CD4-positive, CD25-positive, alpha-beta regulatory T cell (primary cell): ENCODE results near the gene FNDC11. TPM values are rescaled to one million over a fixed set of nuclear protein-coding genes. Genes with fewer than 3 reads are reported as not detected.
"Not testable (repeated sequence)": the region's sequence is repeated elsewhere in the genome, so short reads cannot be mapped to it uniquely, and the experiment has no call there.

ENCODE experiments used
- ATAC-seq, 2 donors: fragments of 150-1000 bp; cut with Tn5 transposase; one replicate each; pipeline ENCODE4 v1.10.0; 2021; ENCODE audit warnings: low read depth in 2 of 2, moderate number of reproducible peaks in 2 of 2, moderate library complexity in 1 of 2
- DNase-seq, 3 donors: peaks; one replicate each; pipeline versions ENCODE4 v3.0.0 to v3.0.0-alpha.2; 2012 to 2022; ENCODE audit warnings: mixed read lengths in 1 of 3
- H3K27ac ChIP-seq: one replicate; pipeline ENCODE4 v1.7.0; 2013; ENCODE audit warnings: mild to moderate bottlenecking, low read length; ENCODE audit not compliant: insufficient read depth, poor library complexity, severe bottlenecking
- H3K27me3 ChIP-seq: one replicate; pipeline ENCODE4 v1.7.0; 2013; ENCODE audit warnings: low read length; ENCODE audit not compliant: control insufficient read depth, insufficient read depth
- H3K36me3 ChIP-seq: one replicate; pipeline ENCODE4 v1.7.0; 2013; ENCODE audit warnings: mild to moderate bottlenecking, low read length, moderate library complexity; ENCODE audit not compliant: control insufficient read depth, insufficient read depth
- H3K4me1 ChIP-seq: 2 replicates; pipeline ENCODE4 v1.7.0; 2013; ENCODE audit warnings: mild to moderate bottlenecking, low read length; ENCODE audit not compliant: insufficient read depth, control insufficient read depth, poor library complexity, severe bottlenecking
- H3K4me3 ChIP-seq: one replicate; pipeline ENCODE4 v1.7.0; 2013; ENCODE audit warnings: low read depth, mild to moderate bottlenecking, low read length, moderate library complexity
- H3K9me3 ChIP-seq, 2 experiments: 1 replicate in 1 of 2; 2 replicates in 1 of 2; pipeline ENCODE4 v1.7.0; 2013; ENCODE audit warnings: low read length in 2 of 2, mild to moderate bottlenecking in 1 of 2, moderate library complexity in 1 of 2; ENCODE audit not compliant: control insufficient read depth in 2 of 2
- H3K27ac Mint-ChIP-seq, 3 donors: one replicate each; pipeline ENCODE4 v1.8.0; 2020 to 2022; ENCODE audit warnings: mild to moderate bottlenecking in 3 of 3, mixed read lengths in 3 of 3, moderate library complexity in 2 of 3
- H3K27me3 Mint-ChIP-seq: one replicate; pipeline ENCODE4 v1.8.0; 2022; ENCODE audit warnings: mild to moderate bottlenecking, mixed read lengths
- H3K36me3 Mint-ChIP-seq: one replicate; pipeline ENCODE4 v1.8.0; 2020; ENCODE audit warnings: mixed read lengths
- H3K4me1 Mint-ChIP-seq, 4 donors: one replicate each; pipeline ENCODE4 v1.8.0; 2020 to 2022; ENCODE audit warnings: mixed read lengths in 4 of 4, mild to moderate bottlenecking in 1 of 4
- H3K4me3 Mint-ChIP-seq, 4 donors: one replicate each; pipeline ENCODE4 v1.8.0; 2020 to 2022; ENCODE audit warnings: mild to moderate bottlenecking in 4 of 4, mixed read lengths in 4 of 4, moderate library complexity in 3 of 4
- H3K9me3 Mint-ChIP-seq, 7 donors: one replicate each; pipeline ENCODE4 v1.8.0; 2020 to 2022; ENCODE audit warnings: mixed read lengths in 7 of 7, mild to moderate bottlenecking in 3 of 7, moderate library complexity in 2 of 7
- polyA plus RNA-seq, 4 donors: library from polyadenylated mRNA; unstranded; fragments of 300-500 nt; fragmentation: Illumina TruSeq; gene quantifications; one replicate each; pipeline ENCODE4 v1.2.3, GENCODE V29; 2021
- total RNA-seq: library from RNA; stranded (reverse); gene quantifications from one replicate; pipeline ENCODE4 v1.2.3, GENCODE V29; 2022

Gene FNDC11
- total and polyA plus RNA-seq, 5 donors from 2014 or later = 0.07 to 1.5 (median 0.18) TPM

DNA sequence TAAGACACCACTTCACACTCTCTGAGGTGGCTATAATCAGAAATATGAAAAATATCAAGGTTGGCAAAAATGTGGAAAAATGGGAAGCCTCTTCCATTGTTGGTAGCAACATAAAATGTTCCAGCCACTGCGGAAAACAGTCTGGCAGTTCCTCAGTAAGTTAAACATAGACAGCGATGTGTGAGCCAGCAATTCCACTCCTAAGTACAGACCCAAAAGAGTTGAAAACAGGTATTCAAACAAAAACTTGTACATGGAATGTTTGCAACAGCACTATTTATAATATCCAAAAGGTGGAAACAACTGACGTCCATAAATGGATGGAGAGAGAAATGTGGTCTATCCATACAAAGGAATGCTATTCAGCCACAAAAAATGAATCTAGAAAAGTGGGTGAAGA, 40.8 kb upstream of the FNDC11 start:
- Histone ChIP-seq H3K4me3 (no peak overlapping the region), H3K36me3 (no peaks in the 10 kb centered on the region), H3K27me3 (peaks cover 4% of the 10 kb centered on the region), H3K27ac (no peak overlapping the region), H3K4me1 (no peaks in the 10 kb centered on the region), H3K9me3 (peaks cover 0 to 3% of the 10 kb centered on the region in 2 experiments)
- H3K27me3 Mint-ChIP-seq = peaks cover 6% of the 10 kb centered on the region
- peak overlapping the region in 1 of 3 donors; percentile 53 for H3K27ac Mint-ChIP-seq
- no peak for DNase-seq
- ATAC-seq = no peak
- peaks cover 0 to 4% (median 0%) of the 10 kb centered on the region in 4 donors for H3K4me1 Mint-ChIP-seq
- peaks cover 0 to 9% (median 3%) of the 10 kb centered on the region in 7 donors for H3K9me3 Mint-ChIP-seq
- peak overlapping the region in 1 of 4 donors; percentile 48 for H3K4me3 Mint-ChIP-seq
- no peaks in the 10 kb centered on the region for H3K36me3 Mint-ChIP-seq

DNA sequence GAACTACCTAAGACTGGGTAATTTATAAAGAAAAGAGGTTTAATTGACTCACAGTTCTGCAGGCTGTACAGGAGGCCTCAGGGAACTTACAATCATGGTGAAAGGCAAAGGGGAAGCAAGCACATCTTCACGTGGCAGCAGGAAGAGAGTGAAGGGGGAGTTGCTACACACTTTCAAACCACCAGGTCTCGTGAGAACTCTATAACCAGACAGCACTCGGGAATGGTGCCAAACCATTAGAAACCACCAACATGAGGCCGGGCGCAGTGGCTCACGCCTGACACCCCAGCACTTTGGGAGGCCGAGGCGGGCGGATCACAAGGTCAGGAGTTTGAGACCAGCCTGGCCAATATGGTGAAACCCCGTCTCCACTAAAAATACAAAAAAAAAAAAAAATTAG, 39.4 kb upstream of the FNDC11 start:
- ATAC-seq, H3K9me3 Mint-ChIP-seq, H3K27ac ChIP-seq, H3K4me1 Mint-ChIP-seq, DNase-seq, H3K36me3 Mint-ChIP-seq, H3K36me3 ChIP-seq, H3K4me3 ChIP-seq, H3K27ac Mint-ChIP-seq, H3K9me3 ChIP-seq, H3K27me3 ChIP-seq, H3K4me1 ChIP-seq, H3K27me3 Mint-ChIP-seq: not testable (repeated sequence)
- peak overlapping the region in 2 of 4 donors; percentile 38 to 62 for H3K4me3 Mint-ChIP-seq

DNA sequence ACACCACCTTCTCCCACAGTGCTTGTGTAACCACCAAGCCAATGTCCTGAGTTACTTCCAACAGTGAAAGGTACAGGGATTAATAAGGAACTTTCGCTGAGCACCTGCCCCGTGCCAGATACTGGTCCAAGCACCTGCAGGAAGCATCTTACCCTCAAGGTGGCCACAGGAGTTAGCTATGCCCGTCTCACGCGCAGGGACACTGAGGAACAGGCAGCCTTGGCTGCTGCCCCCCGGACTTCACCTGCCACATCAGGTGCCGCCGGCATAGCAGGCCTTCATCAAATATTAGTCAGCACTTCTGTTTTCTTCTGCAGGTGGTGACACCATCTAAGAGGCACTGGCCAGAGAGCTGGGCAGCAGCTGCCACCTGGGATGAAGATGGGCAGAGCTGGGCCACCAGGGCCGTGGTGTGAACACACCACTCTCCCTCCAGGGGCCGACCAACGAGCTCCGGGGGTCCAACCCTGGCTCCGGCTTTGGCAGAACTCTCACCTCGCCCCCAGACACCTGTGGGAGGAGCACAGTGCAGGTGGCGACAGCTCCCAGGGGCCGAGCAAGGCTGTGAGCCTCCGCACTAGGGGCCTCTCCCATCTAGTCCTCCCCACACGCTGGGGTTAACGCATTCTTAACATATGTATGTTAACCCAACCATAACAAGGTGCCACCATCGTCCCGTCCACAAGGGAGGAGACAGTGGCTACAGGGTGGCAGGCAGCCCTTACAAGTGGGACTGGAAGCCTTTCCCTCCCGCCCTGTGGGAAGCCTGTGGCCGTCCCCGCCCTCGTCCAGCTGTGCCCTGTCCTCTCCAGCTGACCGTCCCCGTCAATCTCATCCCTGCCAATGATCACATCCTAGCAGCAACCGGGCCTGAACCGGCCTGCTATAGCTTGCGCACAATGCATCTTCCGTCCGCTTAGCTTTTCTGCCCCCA, 36.3 kb upstream of the FNDC11 start:
- peak overlapping the region; percentile 46 to 83 (median 76) for H3K4me3 Mint-ChIP-seq
- no peak overlapping the region for H3K27ac Mint-ChIP-seq
- H3K4me1 Mint-ChIP-seq = peaks cover 0 to 15% (median 2%) of the 10 kb centered on the region in 4 donors
- DNase-seq (no peak), ATAC-seq (no peak)
- peaks cover 2% of the 10 kb centered on the region for H3K36me3 Mint-ChIP-seq
- Histone ChIP-seq H3K27me3 (peaks cover 4% of the 10 kb centered on the region), H3K4me1 (peaks cover 22% of the 10 kb centered on the region), H3K4me3 (no peak overlapping the region), H3K36me3 (no peaks in the 10 kb centered on the region), H3K9me3 (peaks cover 0 to 3% of the 10 kb centered on the region in 2 experiments), H3K27ac (no peak overlapping the region)
- peaks cover 0 to 7% (median 4%) of the 10 kb centered on the region in 7 donors for H3K9me3 Mint-ChIP-seq
- peaks cover 6% of the 10 kb centered on the region for H3K27me3 Mint-ChIP-seq

DNA sequence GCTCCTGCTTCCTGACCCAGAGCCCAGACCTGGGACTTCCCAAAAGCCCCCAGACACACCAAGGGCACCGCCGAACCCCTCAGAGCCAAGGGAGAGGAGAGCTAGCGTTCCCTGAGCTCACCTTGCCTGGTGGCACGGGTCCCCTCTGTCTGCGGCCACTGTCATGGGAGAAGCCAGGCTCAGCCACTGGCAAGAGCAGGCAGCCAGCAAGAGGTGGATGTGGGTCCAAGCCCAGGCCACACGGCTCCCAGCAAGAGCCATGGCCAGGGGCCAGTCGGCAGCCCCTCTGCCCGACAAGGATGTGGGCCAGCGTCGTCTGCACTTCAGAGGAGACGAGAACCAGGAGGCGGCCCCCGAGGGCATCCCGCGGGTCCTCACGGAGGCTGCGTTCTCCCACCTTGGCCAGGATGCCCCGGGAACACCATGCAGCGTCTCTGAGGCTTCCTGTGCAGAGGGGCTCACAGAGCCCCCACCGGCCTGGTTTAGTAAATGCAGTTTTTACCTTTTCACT, 35.6 kb upstream of the FNDC11 start:
- H3K27me3 Mint-ChIP-seq = peaks cover 6% of the 10 kb centered on the region
- Histone ChIP-seq H3K4me1 (peaks cover 24% of the 10 kb centered on the region), H3K4me3 (no peak overlapping the region), H3K27ac (no peak overlapping the region), H3K9me3 (peaks cover 0 to 3% of the 10 kb centered on the region in 2 experiments), H3K36me3 (peaks cover 5% of the 10 kb centered on the region), H3K27me3 (peaks cover under 1% of the 10 kb centered on the region)
- H3K4me1 Mint-ChIP-seq = peaks cover 0 to 18% (median 2%) of the 10 kb centered on the region in 4 donors
- H3K36me3 Mint-ChIP-seq = peaks cover 3% of the 10 kb centered on the region
- H3K27ac Mint-ChIP-seq = no peak overlapping the region
- ATAC-seq (no peak), DNase-seq (no peak)
- peaks cover 0 to 6% (median 4%) of the 10 kb centered on the region in 7 donors for H3K9me3 Mint-ChIP-seq
- H3K4me3 Mint-ChIP-seq = peak overlapping the region in 3 of 4 donors; percentile 66 to 85 (median 83)

DNA sequence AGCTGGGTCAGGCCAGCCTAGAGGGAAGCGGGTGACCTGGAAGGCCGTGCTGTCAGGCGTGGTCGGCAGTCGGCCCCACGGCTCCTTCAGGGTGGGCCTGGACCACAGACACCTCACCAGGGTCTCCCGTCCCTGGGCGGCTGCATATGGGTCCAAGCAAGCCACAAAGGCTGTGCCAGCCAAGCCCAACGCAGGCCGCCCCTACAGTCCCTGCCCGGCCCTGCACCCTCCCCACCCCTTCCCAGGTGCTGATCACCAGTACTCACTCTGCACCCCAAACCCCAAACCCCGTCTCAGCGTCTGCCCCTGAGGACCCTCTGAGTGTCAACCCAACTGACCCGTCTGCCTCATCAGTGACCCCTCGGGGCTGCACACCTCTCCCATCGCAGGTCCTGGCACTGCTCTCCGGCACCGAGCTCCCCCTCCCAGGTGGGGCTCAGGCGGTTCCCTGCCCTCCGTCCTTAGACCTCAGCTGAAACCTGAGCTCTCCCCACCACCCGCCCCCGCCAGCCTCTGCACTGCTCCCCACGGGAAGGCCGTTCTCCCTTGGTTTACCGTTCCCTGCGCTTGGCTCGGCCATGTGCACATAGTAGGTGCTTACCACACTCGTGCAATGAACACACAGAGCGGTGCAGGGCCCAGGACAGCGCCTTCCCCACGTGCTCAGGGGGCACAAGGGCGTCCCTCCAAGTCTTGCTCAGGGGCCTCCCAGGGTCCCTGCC, 34.9 kb upstream of the FNDC11 start:
- peaks cover 0 to 6% (median 4%) of the 10 kb centered on the region in 7 donors for H3K9me3 Mint-ChIP-seq
- H3K27me3 Mint-ChIP-seq = peaks cover 6% of the 10 kb centered on the region
- DNase-seq (no peak), ATAC-seq (no peak)
- peak overlapping the region; percentile 83 to 89 (median 87) for H3K4me3 Mint-ChIP-seq
- Histone ChIP-seq H3K4me1 (peaks cover 24% of the 10 kb centered on the region), H3K36me3 (peaks cover 10% of the 10 kb centered on the region), H3K27me3 (no peaks in the 10 kb centered on the region), H3K4me3 (no peak overlapping the region), H3K9me3 (peaks cover 0 to 2% of the 10 kb centered on the region in 2 experiments), H3K27ac (no peak overlapping the region)
- H3K36me3 Mint-ChIP-seq = peaks cover 9% of the 10 kb centered on the region
- H3K27ac Mint-ChIP-seq = peak overlapping the region in 1 of 3 donors; percentile 42
- peaks cover 0 to 23% (median 4%) of the 10 kb centered on the region in 4 donors for H3K4me1 Mint-ChIP-seq

DNA sequence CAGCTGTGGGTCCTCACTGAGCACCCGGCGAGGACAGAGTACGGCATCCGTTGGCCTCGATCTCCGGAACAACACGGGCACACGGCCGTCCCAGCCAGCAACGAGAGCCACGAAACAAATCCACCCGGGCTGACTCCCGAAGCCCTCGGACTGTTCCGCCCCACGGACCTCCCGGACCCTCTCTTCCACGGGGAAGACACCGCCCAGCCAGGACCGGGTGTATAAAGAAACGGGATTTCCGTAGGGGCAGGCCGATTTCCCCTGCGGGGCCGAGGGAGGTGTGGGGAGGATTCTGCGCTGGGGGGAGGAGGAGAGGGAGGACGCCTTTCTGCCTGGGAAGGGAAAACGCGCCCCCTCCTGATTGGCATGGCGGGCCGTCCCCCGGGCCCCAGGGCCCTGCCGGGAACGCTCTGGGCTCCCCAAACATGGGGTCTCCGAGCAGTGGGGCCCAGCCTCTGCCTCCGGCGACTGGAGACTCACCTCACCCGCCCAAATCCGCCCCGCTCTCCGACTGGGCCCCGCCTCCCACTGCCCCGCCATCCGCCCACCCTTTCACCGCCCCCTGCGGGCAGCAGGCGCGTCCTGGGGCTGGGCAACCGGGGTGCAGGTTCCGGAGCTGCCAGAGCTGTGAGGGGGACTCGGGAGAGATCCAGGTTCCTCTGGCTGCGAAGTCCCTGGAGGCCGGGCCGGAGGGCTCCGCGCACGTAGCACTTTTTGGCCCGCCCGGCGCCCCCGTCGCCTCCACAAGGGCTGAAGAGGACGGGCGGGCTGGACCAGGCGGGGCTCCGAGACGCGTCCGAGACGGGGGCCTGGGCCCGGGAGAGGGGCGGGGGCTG, 34.1 kb upstream of the FNDC11 start:
- H3K4me3 ChIP-seq = no peak overlapping the region
- peaks cover 24% of the 10 kb centered on the region for H3K4me1 ChIP-seq

More for the DNA sequence above, 34.1 kb upstream of the FNDC11 start:
- H3K9me3 Mint-ChIP-seq = peaks cover 0 to 4% (median 3%) of the 10 kb centered on the region in 7 donors
- H3K4me1 Mint-ChIP-seq = peaks cover 0 to 24% (median 7%) of the 10 kb centered on the region in 4 donors
- peak overlapping the region; percentile 83 to 89 (median 87) for H3K4me3 Mint-ChIP-seq
- peaks cover 5% of the 10 kb centered on the region for H3K27me3 Mint-ChIP-seq
- H3K27ac Mint-ChIP-seq = peak overlapping the region in 1 of 3 donors; percentile 42
- Histone ChIP-seq H3K27me3 (no peaks in the 10 kb centered on the region), H3K36me3 (peaks cover 10% of the 10 kb centered on the region), H3K9me3 (no peaks in the 10 kb centered on the region), H3K27ac (peak overlapping the region; percentile 79)
- ATAC-seq (peak; percentile 44 to 49), DNase-seq (peak in 2 of 3 donors; percentile 71 to 74)
- peaks cover 13% of the 10 kb centered on the region for H3K36me3 Mint-ChIP-seq
